ENCODE measurements around the gene CYFIP1. TPM values are rescaled to one million over a fixed set of nuclear protein-coding genes. Genes with fewer than 3 reads are reported as not detected.

Gene CYFIP1
- total RNA-seq, 1 experiment from 2014 or later = 143 TPM

DNA sequence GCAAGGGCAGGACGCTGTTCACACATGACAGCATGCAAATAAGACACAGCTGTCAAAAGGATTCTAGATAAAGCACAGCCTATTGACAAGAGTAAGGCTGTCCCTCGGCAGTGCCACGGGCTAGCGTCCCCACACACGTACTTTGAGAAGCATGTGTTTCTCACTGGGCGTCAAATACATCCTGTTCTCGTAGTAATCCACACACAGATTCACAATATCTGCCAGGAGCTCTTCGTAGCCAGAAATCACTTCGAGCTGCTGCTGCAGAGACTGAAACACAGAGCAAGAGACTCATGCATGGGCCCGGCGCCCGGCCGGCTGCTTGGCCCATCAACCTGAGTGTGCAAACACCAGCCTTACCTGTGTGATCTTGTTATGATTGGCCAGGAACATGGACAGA is 41.1 kb downstream of the CYFIP1 start:
- Histone ChIP-seq H3K9me2 (ENCODE audit: insufficient read depth) (no peaks in the 10 kb centered on the region), H3K27me3 (ENCODE audit: insufficient read depth, low read length) (no peaks in the 10 kb centered on the region), H4K20me1 (ENCODE audit: insufficient read depth) (no peaks in the 10 kb centered on the region), H2AFZ (ENCODE audit: low read depth, low read length, poor library complexity, severe bottlenecking) (no peak overlapping the region), H3K79me2 (ENCODE audit: insufficient read depth, low read length) (peaks cover 21% of the 10 kb centered on the region; the same call in 1 of the 2 replicates), H3K36me3 (ENCODE audit: control insufficient read depth in 1 of 2, insufficient read depth in 2 of 2, low read length in 2 of 2) (peaks cover 19 to 55% of the 10 kb centered on the region in 2 experiments), H3K9ac (ENCODE audit: low read length) (no peak overlapping the region), H3K4me3 (replicated peaks in 1 of 2; ENCODE audit: low read depth in 1 of 2, low read length in 2 of 2) (no peak overlapping the region), H3K4me1 (ENCODE audit: control insufficient read depth in 1 of 2, insufficient read depth in 2 of 2, low read length in 2 of 2) (no peaks in the 10 kb centered on the region), H3K27ac (ENCODE audit: low read depth, low read length) (no peak overlapping the region), H3K9me3 (ENCODE audit: control insufficient read depth in 1 of 2, insufficient read depth in 1 of 2, low read depth in 1 of 2, low read length in 2 of 2) (no peaks in the 10 kb centered on the region), H3K4me2 (ENCODE audit: low read length) (no peak overlapping the region)
- BruUV-seq (replicated peaks) = no TSS peak
- POLR2A ChIA-PET = no interaction called here
- no peak for ATAC-seq
- DNase-seq (ENCODE audit: low read depth, low spot score) = no peak
- no peak for TF ChIP-seq ZFX (IDR thresholded peaks at IDR 0.05)
- no peak for TF ChIP-seq RAD21 (IDR thresholded peaks at IDR 0.05; ENCODE audit: low read depth)
- no peak for TF ChIP-seq TCF7L2 (IDR thresholded peaks at IDR 0.05; ENCODE audit: borderline replicate concordance, extremely low read depth, insufficient read depth, insufficient read length)
- TF ChIP-seq SRF (IDR thresholded peaks at IDR 0.05; ENCODE audit: low read depth) = no peak
- TF ChIP-seq POLR2AphosphoS5 (IDR thresholded peaks at IDR 0.05; ENCODE audit: low read depth, low read length) = no peak
- TF ChIP-seq SIN3A (IDR thresholded peaks at IDR 0.05; ENCODE audit: low read depth) = no peak
- no peak for TF ChIP-seq ELF1 (IDR thresholded peaks at IDR 0.05; ENCODE audit: borderline replicate concordance, low read depth)
- TF ChIP-seq EZH2 (IDR thresholded peaks at IDR 0.05) = no peak
- TF ChIP-seq YY1 (IDR thresholded peaks at IDR 0.05; ENCODE audit: extremely low read depth, insufficient replicate concordance, low read depth, low read length) = no peak
- no peak for TF ChIP-seq FOSL1 (IDR thresholded peaks at IDR 0.05; ENCODE audit: low read depth)
- TF ChIP-seq CEBPB (IDR thresholded peaks at IDR 0.05; ENCODE audit: low read depth) = no peak
- TF ChIP-seq, protein P1, sequence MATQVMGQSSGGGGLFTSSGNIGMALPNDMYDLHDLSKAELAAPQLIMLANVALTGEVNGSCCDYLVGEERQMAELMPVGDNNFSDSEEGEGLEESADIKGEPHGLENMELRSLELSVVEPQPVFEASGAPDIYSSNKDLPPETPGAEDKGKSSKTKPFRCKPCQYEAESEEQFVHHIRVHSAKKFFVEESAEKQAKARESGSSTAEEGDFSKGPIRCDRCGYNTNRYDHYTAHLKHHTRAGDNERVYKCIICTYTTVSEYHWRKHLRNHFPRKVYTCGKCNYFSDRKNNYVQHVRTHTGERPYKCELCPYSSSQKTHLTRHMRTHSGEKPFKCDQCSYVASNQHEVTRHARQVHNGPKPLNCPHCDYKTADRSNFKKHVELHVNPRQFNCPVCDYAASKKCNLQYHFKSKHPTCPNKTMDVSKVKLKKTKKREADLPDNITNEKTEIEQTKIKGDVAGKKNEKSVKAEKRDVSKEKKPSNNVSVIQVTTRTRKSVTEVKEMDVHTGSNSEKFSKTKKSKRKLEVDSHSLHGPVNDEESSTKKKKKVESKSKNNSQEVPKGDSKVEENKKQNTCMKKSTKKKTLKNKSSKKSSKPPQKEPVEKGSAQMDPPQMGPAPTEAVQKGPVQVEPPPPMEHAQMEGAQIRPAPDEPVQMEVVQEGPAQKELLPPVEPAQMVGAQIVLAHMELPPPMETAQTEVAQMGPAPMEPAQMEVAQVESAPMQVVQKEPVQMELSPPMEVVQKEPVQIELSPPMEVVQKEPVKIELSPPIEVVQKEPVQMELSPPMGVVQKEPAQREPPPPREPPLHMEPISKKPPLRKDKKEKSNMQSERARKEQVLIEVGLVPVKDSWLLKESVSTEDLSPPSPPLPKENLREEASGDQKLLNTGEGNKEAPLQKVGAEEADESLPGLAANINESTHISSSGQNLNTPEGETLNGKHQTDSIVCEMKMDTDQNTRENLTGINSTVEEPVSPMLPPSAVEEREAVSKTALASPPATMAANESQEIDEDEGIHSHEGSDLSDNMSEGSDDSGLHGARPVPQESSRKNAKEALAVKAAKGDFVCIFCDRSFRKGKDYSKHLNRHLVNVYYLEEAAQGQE (IDR thresholded peaks at IDR 0.05; ENCODE audit: low read depth) = no peak
- no peak for TF ChIP-seq ZNF274 (IDR thresholded peaks at IDR 0.05; ENCODE audit: low read depth, low read length)
- no peak for TF ChIP-seq CBX3 (IDR thresholded peaks at IDR 0.05; ENCODE audit: low read depth)
- TF ChIP-seq EGR1 (IDR thresholded peaks at IDR 0.05; ENCODE audit: low read depth) = no peak
- no peak for TF ChIP-seq CTCF (IDR thresholded peaks at IDR 0.05 in 2 of 3, conservative IDR thresholded peaks at IDR 0.05 in 1 of 3; ENCODE audit: borderline replicate concordance in 1 of 3, insufficient read depth in 1 of 3, low read depth in 2 of 3, low read length in 2 of 3)
- TF ChIP-seq SP1 (IDR thresholded peaks at IDR 0.05; ENCODE audit: low read depth) = no peak
- no peak for TF ChIP-seq EZH2phosphoT487 (IDR thresholded peaks at IDR 0.05; ENCODE audit: borderline replicate concordance)
- no peak for TF ChIP-seq JUND (IDR thresholded peaks at IDR 0.05)
- TF ChIP-seq POLR2A (IDR thresholded peaks at IDR 0.05; ENCODE audit: borderline replicate concordance, extremely low read depth, insufficient read depth, insufficient read length) = no peak
- RAD21 ChIA-PET (ENCODE audit: low non-redundant PET in 1 of 2, low total read pairs in 2 of 2, uncharacterized antibody in 2 of 2, unreplicated experiment in 2 of 2) = no interaction called here
- intact Hi-C loops (cut with micrococcal nuclease) = no loop called here
- CTCF ChIA-PET = no interaction called here

Measured in HCT116 (cell line).